Keratinocyte (primary cell): ENCODE results near the gene CHMP2A. TPM values are rescaled to one million over a fixed set of nuclear protein-coding genes. Genes with fewer than 3 reads are reported as not detected.

ENCODE experiments used
- DNase-seq: peaks from one replicate; pipeline ENCODE4 v3.0.0-alpha.2; 2011; ENCODE audit warnings: low read depth, missing footprints, low spot score
- FAIRE-seq: peaks from 2 replicates; lab custom pipeline; 2011; peaks lifted over from hg19 to GRCh38; lab: Jason Lieb, UNC
- H2AFZ ChIP-seq: 2 replicates; pipeline ENCODE4 v1.6.0; 2012; ENCODE audit warnings: low read length, control low read depth, inconsistent platforms; ENCODE audit not compliant: control insufficient read depth
- H3K27ac ChIP-seq: 2 replicates; pipeline ENCODE4 v1.5.1; 2011; ENCODE audit warnings: low read length; ENCODE audit not compliant: control insufficient read depth, insufficient read depth
- H3K27me3 ChIP-seq: 3 replicates; pipeline ENCODE4 v1.6.0; 2011; ENCODE audit warnings: low read length; ENCODE audit not compliant: control insufficient read depth, insufficient read depth; ENCODE audit errors: extremely low read depth
- H3K36me3 ChIP-seq, 2 experiments: 2 replicates in 1 of 2; 3 replicates in 1 of 2; pipeline ENCODE4 v1.5.1; 2011; ENCODE audit warnings: low read length in 2 of 2, mild to moderate bottlenecking in 1 of 2; ENCODE audit not compliant: control insufficient read depth in 2 of 2, insufficient read depth in 2 of 2; ENCODE audit errors: extremely low read depth in 1 of 2
- H3K4me1 ChIP-seq: 3 replicates; pipeline ENCODE4 v1.5.1; 2011; ENCODE audit warnings: low read length; ENCODE audit not compliant: control insufficient read depth, insufficient read depth; ENCODE audit errors: extremely low read depth
- H3K4me2 ChIP-seq: 3 replicates; pipeline ENCODE4 v1.6.0; 2011; ENCODE audit warnings: low read depth, low read length; ENCODE audit not compliant: control insufficient read depth, insufficient read depth; ENCODE audit errors: extremely low read depth
- H3K4me3 ChIP-seq, 3 experiments: fragments of 200-600 bp in 1 of 3; sonication (generic) in 1 of 3; 2 replicates in 2 of 3; 3 replicates in 1 of 3; pipeline ENCODE4 v1.5.1; 2011 to 2016; ENCODE audit warnings: low read length in 3 of 3, mild to moderate bottlenecking in 3 of 3, control low read depth in 2 of 3, inconsistent platforms in 1 of 3, low read depth in 1 of 3, mixed read lengths in 1 of 3, mixed run types in 1 of 3, moderate library complexity in 1 of 3; ENCODE audit not compliant: control insufficient read depth in 2 of 3, insufficient read depth in 2 of 3; ENCODE audit errors: extremely low read depth in 1 of 3
- H3K79me2 ChIP-seq: 2 replicates; pipeline ENCODE4 v1.6.0; 2012; ENCODE audit warnings: low read length; ENCODE audit not compliant: control insufficient read depth, insufficient read depth
- H3K9ac ChIP-seq: 3 replicates; pipeline ENCODE4 v1.6.0; 2011; ENCODE audit warnings: low read length; ENCODE audit not compliant: control insufficient read depth, insufficient read depth; ENCODE audit errors: extremely low read depth
- H3K9me1 ChIP-seq: 3 replicates; pipeline ENCODE4 v1.6.0; 2011; ENCODE audit warnings: low read length; ENCODE audit not compliant: control insufficient read depth, insufficient read depth; ENCODE audit errors: extremely low read depth
- H3K9me3 ChIP-seq: 2 replicates; pipeline ENCODE4 v1.5.1; 2012; ENCODE audit warnings: low read depth, low read length; ENCODE audit not compliant: control insufficient read depth
- H4K20me1 ChIP-seq: 3 replicates; pipeline ENCODE4 v1.6.0; 2011; ENCODE audit warnings: low read length; ENCODE audit not compliant: control insufficient read depth, insufficient read depth; ENCODE audit errors: extremely low read depth
- CTCF ChIP-seq, 3 experiments: IDR thresholded peaks in 1 of 3; conservative IDR thresholded peaks in 1 of 3; optimal IDR thresholded peaks in 1 of 3; 2 replicates in 2 of 3; 3 replicates in 1 of 3; pipeline versions ENCODE3 to v1.5.1; 2011; ENCODE audit warnings: low read length in 3 of 3, mild to moderate bottlenecking in 3 of 3, moderate library complexity in 2 of 3, control low read depth in 1 of 3, inconsistent platforms in 1 of 3; ENCODE audit not compliant: insufficient read depth in 2 of 3; ENCODE audit errors: extremely low read depth in 1 of 3
- EZH2 ChIP-seq: IDR thresholded peaks from one replicate; pipeline ENCODE4 v1.6.1; 2012; ENCODE audit warnings: inconsistent platforms, mild to moderate bottlenecking, low read length, moderate library complexity
- dilution Hi-C: fragments of 300-500 bp; cut with MboI; formaldehyde crosslinking; loops from one replicate; pipeline ENCODE4 v1.7.0; 2020; ENCODE audit warnings: low sequenced_read_pairs; ENCODE audit not compliant: extremely low pct_ligation_motif_present
- polyA plus RNA-seq, 5 experiments: library from polyadenylated mRNA; depleted of rRNA in 3 of 5; stranded (reverse) in 3 of 5; stranded (forward) in 1 of 5; unstranded in 1 of 5; fragments of >200 nt; gene quantifications; 1 replicate in 1 of 5; 2 replicates in 3 of 5; 3 replicates in 1 of 5; pipeline versions ENCODE4 v1.2.1 to v1.2.3, GENCODE V29; 2011 to 2012; ENCODE audit warnings: missing spikeins in 2 of 5, low read depth in 1 of 5, low replicate concordance in 1 of 5

The CHMP2A gene
- polyA plus RNA-seq, 1 donor (not counting 4 experiments of a cell fraction or from before 2014, with no cell fraction given), result 115 TPM

- H3K4me1 ChIP-seq, result peaks cover 16% of the 10 kb centered on the region
- peak within 1 kb of the TSS; percentile 94 for H3K4me2 ChIP-seq
- peaks cover 43% of the 10 kb centered on the region for H3K79me2 ChIP-seq
- H2AFZ ChIP-seq, result peak within 1 kb of the TSS; percentile 93
- H3K9me3 ChIP-seq, result no peaks in the 10 kb centered on the region
- FAIRE-seq (peak; percentile 41), DNase-seq (peak; percentile 83)
- H3K4me3 ChIP-seq, result peak within 1 kb of the TSS; percentile 74 to 87 (median 85)
- H3K27ac ChIP-seq, result peak within 1 kb of the TSS; percentile 85
- H4K20me1 ChIP-seq, result no peaks in the 10 kb centered on the region
- H3K9me1 ChIP-seq, result no peaks in the 10 kb centered on the region
- dilution Hi-C loops, result no loop called here
- no peaks in the 10 kb centered on the region for H3K27me3 ChIP-seq
- TF ChIP-seq EZH2 (no peak), CTCF (optimal IDR thresholded peaks at IDR 0.05 in 1 of 3, IDR thresholded peaks at IDR 0.05 in 1 of 3, conservative IDR thresholded peaks at IDR 0.05 in 1 of 3; ENCODE audit: extremely low read depth in 1 of 3, insufficient read depth in 2 of 3, low read length in 3 of 3) (peak; percentile 66 to 92 (median 86))
- peaks cover 5 to 12% of the 10 kb centered on the region in 2 experiments for H3K36me3 ChIP-seq
- peak within 1 kb of the TSS; percentile 91 for H3K9ac ChIP-seq
Measured at GRCh38 chr19:58519355-58520256, 35.3 kb downstream of the CHMP2A start, which contains the start of gene ZBTB45. TSS of gene ZBTB45 (minus strand) at chr19:58519810. CDS start at chr19:58517673, 2,137 bp downstream.

DNA sequence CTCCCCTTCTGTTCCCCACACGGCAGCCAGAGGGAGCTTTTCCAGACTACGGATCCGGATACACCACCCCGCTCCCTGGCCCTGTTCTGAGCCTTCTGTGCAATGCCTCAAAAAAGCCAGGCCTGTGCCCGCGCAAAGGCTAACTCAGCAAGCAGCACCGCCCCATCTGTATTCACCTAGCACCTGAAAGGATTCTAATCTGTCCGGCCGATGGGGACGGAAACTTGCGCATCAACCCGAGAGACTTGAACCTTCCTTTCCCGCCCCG lies 35.9 kb downstream of the CHMP2A start:
- H3K4me2 ChIP-seq, result peak overlapping the region; percentile 94
- no peaks in the 10 kb centered on the region for H3K9me3 ChIP-seq
- peaks cover 20% of the 10 kb centered on the region for H3K4me1 ChIP-seq
- H4K20me1 ChIP-seq, result no peaks in the 10 kb centered on the region
- no peaks in the 10 kb centered on the region for H3K27me3 ChIP-seq
- peaks cover 5 to 12% of the 10 kb centered on the region in 2 experiments for H3K36me3 ChIP-seq
- peak overlapping the region; percentile 85 for H3K27ac ChIP-seq
- DNase-seq (no peak), FAIRE-seq (no peak)
- H3K9me1 ChIP-seq, result no peaks in the 10 kb centered on the region
- TF ChIP-seq CTCF (optimal IDR thresholded peaks at IDR 0.05 in 1 of 3, IDR thresholded peaks at IDR 0.05 in 1 of 3, conservative IDR thresholded peaks at IDR 0.05 in 1 of 3; ENCODE audit: extremely low read depth in 1 of 3, insufficient read depth in 2 of 3, low read length in 3 of 3) (peak; percentile 72 to 75 (median 75)), EZH2 (no peak)
- H2AFZ ChIP-seq, result peak overlapping the region; percentile 78
- dilution Hi-C loops, result no loop called here
- H3K9ac ChIP-seq, result peak overlapping the region; percentile 91
- H3K79me2 ChIP-seq, result peaks cover 47% of the 10 kb centered on the region
- peak overlapping the region; percentile 74 to 87 (median 85) for H3K4me3 ChIP-seq
